ENCODE data around the gene LRP5. TPM values are rescaled to one million over a fixed set of nuclear protein-coding genes. Genes with fewer than 3 reads are reported as not detected.

The LRP5 gene
- total RNA-seq, 4 donors from 2014 or later: 32.6 to 68.9 (median 42.5) TPM

- WGBS, 2 donors (ENCODE audit: low coverage in 1 of 2): 40% methylated on average over 1 of the region's 52 CpGs; no CpG with 5 or more reads in 1 of the 2 donors
- Histone ChIP-seq H3K27ac (peak overlapping the region in 2 of 4 donors; percentile 14 to 43), H3K27me3 (no peaks in the 10 kb centered on the region), H3K4me3 (no peak overlapping the region), H3K4me1 (peaks cover 0 to 31% (median 17%) of the 10 kb centered on the region in 3 donors), H3K36me3 (peaks cover 0 to 60% of the 10 kb centered on the region in 2 donors), H3K9me3 (no peaks in the 10 kb centered on the region)
- no peak for ATAC-seq
- TF ChIP-seq POLR2AphosphoS5 (IDR thresholded peaks at IDR 0.05): no peak
- TF ChIP-seq, protein P1, sequence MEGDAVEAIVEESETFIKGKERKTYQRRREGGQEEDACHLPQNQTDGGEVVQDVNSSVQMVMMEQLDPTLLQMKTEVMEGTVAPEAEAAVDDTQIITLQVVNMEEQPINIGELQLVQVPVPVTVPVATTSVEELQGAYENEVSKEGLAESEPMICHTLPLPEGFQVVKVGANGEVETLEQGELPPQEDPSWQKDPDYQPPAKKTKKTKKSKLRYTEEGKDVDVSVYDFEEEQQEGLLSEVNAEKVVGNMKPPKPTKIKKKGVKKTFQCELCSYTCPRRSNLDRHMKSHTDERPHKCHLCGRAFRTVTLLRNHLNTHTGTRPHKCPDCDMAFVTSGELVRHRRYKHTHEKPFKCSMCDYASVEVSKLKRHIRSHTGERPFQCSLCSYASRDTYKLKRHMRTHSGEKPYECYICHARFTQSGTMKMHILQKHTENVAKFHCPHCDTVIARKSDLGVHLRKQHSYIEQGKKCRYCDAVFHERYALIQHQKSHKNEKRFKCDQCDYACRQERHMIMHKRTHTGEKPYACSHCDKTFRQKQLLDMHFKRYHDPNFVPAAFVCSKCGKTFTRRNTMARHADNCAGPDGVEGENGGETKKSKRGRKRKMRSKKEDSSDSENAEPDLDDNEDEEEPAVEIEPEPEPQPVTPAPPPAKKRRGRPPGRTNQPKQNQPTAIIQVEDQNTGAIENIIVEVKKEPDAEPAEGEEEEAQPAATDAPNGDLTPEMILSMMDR (IDR thresholded peaks at IDR 0.05): no peak
- no peak for TF ChIP-seq EP300 (IDR thresholded peaks at IDR 0.05)
Observed at GRCh38 chr11:68386331-68386978, 74.1 kb downstream of the LRP5 start.

- peaks cover 0 to 17% (median 10%) of the 10 kb centered on the region in 3 donors for H3K4me1 ChIP-seq
- H3K27ac ChIP-seq: peak overlapping the region in 3 of 4 donors; percentile 10 to 24 (median 13)
- no peaks in the 10 kb centered on the region for H3K27me3 ChIP-seq
- TF ChIP-seq EP300 (IDR thresholded peaks at IDR 0.05): no peak
- TF ChIP-seq, protein P1 (IDR thresholded peaks at IDR 0.05): no peak
- TF ChIP-seq POLR2A (IDR thresholded peaks at IDR 0.05): no peak
- no peak overlapping the region for H3K4me3 ChIP-seq
- WGBS, 2 donors (ENCODE audit: low coverage in 1 of 2): 86% methylated on average over 4 of the region's 13 CpGs; no CpG with 5 or more reads in 1 of the 2 donors
- H3K36me3 ChIP-seq: peaks cover 0 to 73% of the 10 kb centered on the region in 2 donors
- no peak for ATAC-seq
- no peaks in the 10 kb centered on the region for H3K9me3 ChIP-seq
Observed at GRCh38 chr11:68387840-68388239, 75.4 kb downstream of the LRP5 start.

GRCh38 chr11:68388595-68389198 lies 76.3 kb downstream of the LRP5 start:
- peaks cover 0 to 82% of the 10 kb centered on the region in 2 donors for H3K36me3 ChIP-seq
- H3K4me1 ChIP-seq: peaks cover 0 to 9% (median 5%) of the 10 kb centered on the region in 3 donors
- H3K27ac ChIP-seq: peak overlapping the region in 1 of 4 donors; percentile 13
- TF ChIP-seq, protein P1 (IDR thresholded peaks at IDR 0.05): no peak
- no peak for TF ChIP-seq EP300 (IDR thresholded peaks at IDR 0.05)
- 90 to 92% methylated on average over 9 to 10 of the region's 11 CpGs for WGBS, 2 donors (ENCODE audit: low coverage in 1 of 2)
- no peak for ATAC-seq
- no peak overlapping the region for H3K4me3 ChIP-seq
- H3K27me3 ChIP-seq: no peaks in the 10 kb centered on the region
- H3K9me3 ChIP-seq: no peaks in the 10 kb centered on the region

DNA sequence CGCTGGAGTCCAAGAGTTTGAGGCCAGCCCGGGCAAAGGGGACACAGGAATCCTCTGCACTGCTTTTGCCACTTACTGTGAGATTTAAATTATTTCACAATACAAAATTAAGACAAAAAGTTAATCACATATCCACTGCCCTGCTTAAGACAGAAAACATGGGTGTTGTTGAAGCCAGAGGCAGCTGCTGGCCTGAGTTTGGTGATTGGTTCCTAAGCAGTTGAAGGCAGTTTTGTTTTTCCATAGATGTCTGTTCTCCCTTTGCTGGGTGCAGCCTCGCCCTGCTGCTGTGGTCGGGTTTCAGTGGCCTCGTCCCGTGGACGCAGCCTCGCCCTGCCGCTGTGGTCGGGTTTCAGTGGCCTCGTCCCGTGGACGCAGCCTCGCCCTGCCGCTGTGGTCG lies 77.9 kb downstream of the LRP5 start:
- WGBS, 2 donors (ENCODE audit: low coverage in 1 of 2): 94 to 100% methylated on average over 4 to 8 of the region's 16 CpGs
- Histone ChIP-seq H3K27me3 (no peaks in the 10 kb centered on the region), H3K4me1 (no peaks in the 10 kb centered on the region), H3K4me3 (no peak overlapping the region), H3K9me3 (no peaks in the 10 kb centered on the region), H3K36me3 (peaks cover 0 to 90% of the 10 kb centered on the region in 2 donors), H3K27ac (no peak overlapping the region)
- ATAC-seq: no peak
- TF ChIP-seq, protein P1 (IDR thresholded peaks at IDR 0.05): no peak
- TF ChIP-seq EP300 (IDR thresholded peaks at IDR 0.05): no peak
- TF ChIP-seq POLR2A (IDR thresholded peaks at IDR 0.05): no peak
- TF ChIP-seq POLR2AphosphoS5 (IDR thresholded peaks at IDR 0.05): no peak

- Histone ChIP-seq H3K4me3 (no peak overlapping the region), H3K4me1 (peaks cover 0 to 18% (median 0%) of the 10 kb centered on the region in 3 donors), H3K27me3 (no peaks in the 10 kb centered on the region), H3K36me3 (peaks cover 0 to 75% of the 10 kb centered on the region in 2 donors), H3K9me3 (no peaks in the 10 kb centered on the region), H3K27ac (no peak overlapping the region)
- TF ChIP-seq POLR2AphosphoS5 (IDR thresholded peaks at IDR 0.05): no peak
- TF ChIP-seq POLR2A (IDR thresholded peaks at IDR 0.05): no peak
- no peak for TF ChIP-seq EP300 (IDR thresholded peaks at IDR 0.05)
- TF ChIP-seq, protein P1 (IDR thresholded peaks at IDR 0.05): no peak
- WGBS, 2 donors (ENCODE audit: low coverage in 1 of 2): 96 to 100% methylated on average over 4 to 6 of the region's 7 CpGs
- ATAC-seq: no peak
Observed at GRCh38 chr11:68392822-68393221, 80.4 kb downstream of the LRP5 start.

All from gastroesophageal sphincter (tissue), 4 donors.